ENCODE measurements around the gene EIF2S2. TPM values are rescaled to one million over a fixed set of nuclear protein-coding genes. Genes with fewer than 3 reads are reported as not detected.

Gene EIF2S2
- total RNA-seq, 1 experiment from 2014 or later, result 124 TPM

- ChIA-PET CTCF (interaction anchor here (1.0 to 2.5 kb wide), 6 partner anchors 8 to 211 kb away, joined by 3 to 10 read pairs (median 4); no protein-coding TSS in a partner anchor), POLR2A (no interaction called here)
- no peak for ATAC-seq
- Mint-ChIP-seq H3K27ac (peak overlapping the region; percentile 77), H3K4me1 (peaks cover 11% of the 10 kb centered on the region), H3K27me3 (ENCODE audit: low read depth) (no peaks in the 10 kb centered on the region), H3K4me3 (no peak overlapping the region), H3K9me3 (no peaks in the 10 kb centered on the region), H3K36me3 (peaks cover 11% of the 10 kb centered on the region; the same call in 1 of the 2 replicates)
- no peak for DNase-seq (ENCODE audit: low spot score)
- no peak for TF ChIP-seq HMGA2 (CRISPR knock-in tag; IDR thresholded peaks at IDR 0.05)
These were observed 37.8 kb downstream of the EIF2S2 start for GRCh38 chr20:34074101-34074760.

GRCh38 chr20:34072778-34073177 is 39.3 kb downstream of the EIF2S2 start:
- H3K4me3 Mint-ChIP-seq, result no peak overlapping the region
- H3K27ac Mint-ChIP-seq, result peak overlapping the region; percentile 89
- H3K27me3 Mint-ChIP-seq (ENCODE audit: low read depth), result no peaks in the 10 kb centered on the region
- ATAC-seq (no peak), DNase-seq (ENCODE audit: low spot score) (no peak)
- peaks cover 11% of the 10 kb centered on the region; the same call in 1 of the 2 replicates for H3K36me3 Mint-ChIP-seq
- peaks cover 26% of the 10 kb centered on the region for H3K4me1 Mint-ChIP-seq
- ChIA-PET POLR2A (no interaction called here), CTCF (interaction anchor here (1.1 kb wide), 1 partner anchor 209 kb away, joined by 3 read pairs; no protein-coding TSS in a partner anchor)
- no peaks in the 10 kb centered on the region for H3K9me3 Mint-ChIP-seq
- TF ChIP-seq NFE2L1 (CRISPR knock-in tag; IDR thresholded peaks at IDR 0.05) (no peak), TCF7 (CRISPR knock-in tag; IDR thresholded peaks at IDR 0.05; ENCODE audit: low read depth) (no peak), ETV6 (CRISPR knock-in tag; IDR thresholded peaks at IDR 0.05) (no peak), SP1 (CRISPR knock-in tag; conservative IDR thresholded peaks at IDR 0.05) (no peak)

- Mint-ChIP-seq H3K4me3 (no peak overlapping the region), H3K36me3 (peaks cover 11% of the 10 kb centered on the region; the same call in 1 of the 2 replicates), H3K4me1 (peaks cover 33% of the 10 kb centered on the region), H3K27me3 (ENCODE audit: low read depth) (no peaks in the 10 kb centered on the region), H3K27ac (peak overlapping the region; percentile 63; the same call in 1 of the 2 replicates), H3K9me3 (no peaks in the 10 kb centered on the region)
- ChIA-PET POLR2A (no interaction called here), CTCF (interaction anchor here (0.6 to 1.1 kb wide), 3 partner anchors 138 to 280 kb away, joined by 3 to 5 read pairs (median 3); no protein-coding TSS in a partner anchor)
- TF ChIP-seq ZNF423 (CRISPR knock-in tag; IDR thresholded peaks at IDR 0.05) (no peak), MXD4 (CRISPR knock-in tag; IDR thresholded peaks at IDR 0.05; ENCODE audit: borderline replicate concordance) (no peak)
- ATAC-seq (no peak), DNase-seq (ENCODE audit: low spot score) (no peak)
These were observed 40.0 kb downstream of the EIF2S2 start for GRCh38 chr20:34072076-34072475.

- Mint-ChIP-seq H3K4me3 (no peak overlapping the region), H3K4me1 (peaks cover 42% of the 10 kb centered on the region), H3K27ac (no peak overlapping the region; the same call in 1 of the 2 replicates), H3K36me3 (peaks cover 7% of the 10 kb centered on the region; the same call in 1 of the 2 replicates), H3K9me3 (no peaks in the 10 kb centered on the region), H3K27me3 (ENCODE audit: low read depth) (no peaks in the 10 kb centered on the region)
- ATAC-seq (no peak), DNase-seq (ENCODE audit: low spot score) (no peak)
- POLR2A ChIA-PET, result no interaction called here
- CTCF ChIA-PET, result interaction anchor here (2.2 to 4.6 kb wide), 3 partner anchors 136 to 279 kb away, joined by 8 to 70 read pairs (median 51); no protein-coding TSS in a partner anchor
- TF ChIP-seq MLX (CRISPR knock-in tag; IDR thresholded peaks at IDR 0.05) (no peak), ATF2 (CRISPR knock-in tag; IDR thresholded peaks at IDR 0.05; ENCODE audit: borderline replicate concordance, low read depth) (no peak), NR3C1 (CRISPR knock-in tag; conservative IDR thresholded peaks at IDR 0.05; ENCODE audit: low read depth) (no peak), ZNF138 (CRISPR knock-in tag; conservative IDR thresholded peaks at IDR 0.05) (no peak), ARID4B (CRISPR knock-in tag; IDR thresholded peaks at IDR 0.05; ENCODE audit: borderline replicate concordance) (no peak), AR (CRISPR knock-in tag; IDR thresholded peaks at IDR 0.05) (no peak), RELA (CRISPR knock-in tag; IDR thresholded peaks at IDR 0.05; ENCODE audit: borderline replicate concordance) (no peak), MYBL2 (CRISPR knock-in tag; IDR thresholded peaks at IDR 0.05) (no peak), ZNF396 (CRISPR knock-in tag; IDR thresholded peaks at IDR 0.05; ENCODE audit: borderline replicate concordance) (no peak), CBFB (CRISPR knock-in tag; IDR thresholded peaks at IDR 0.05; ENCODE audit: low read depth) (no peak)
These were observed 41.2 kb downstream of the EIF2S2 start for GRCh38 chr20:34070859-34071258.

All from WTC11 (cell line).